HEK293T (cell line): ENCODE measurements around the gene PDZD7.

Experiments used
- BHLHE40 ChIP-seq: fragments of 450-650 bp; IDR thresholded peaks from 2 replicates; pipeline ENCODE4 v1.6.1; 2016; ENCODE audit warnings: mild to moderate bottlenecking, moderate library complexity, borderline replicate concordance
- ELF4 ChIP-seq: fragments of 450-650 bp; IDR thresholded peaks from 2 replicates; pipeline ENCODE4 v1.6.1; 2017; ENCODE audit warnings: antibody characterized with exemption
- FOXA1 ChIP-seq: fragments of 450-650 bp; IDR thresholded peaks from 2 replicates; pipeline ENCODE4 v1.6.1; 2016; ENCODE audit warnings: mild to moderate bottlenecking
- FOXK2 ChIP-seq: fragments of 450-650 bp; IDR thresholded peaks from 2 replicates; pipeline ENCODE4 v1.6.1; 2016; ENCODE audit warnings: mild to moderate bottlenecking
- FOXM1 ChIP-seq: fragments of 450-650 bp; IDR thresholded peaks from 2 replicates; pipeline ENCODE4 v1.6.1; 2017; ENCODE audit warnings: mild to moderate bottlenecking, borderline replicate concordance
- HDGF ChIP-seq: fragments of 450-650 bp; IDR thresholded peaks from 2 replicates; pipeline ENCODE4 v1.6.1; 2017; ENCODE audit warnings: antibody characterized with exemption, borderline replicate concordance
- SP1 ChIP-seq: fragments of 450-650 bp; IDR thresholded peaks from 2 replicates; pipeline ENCODE4 v1.6.1; 2017
- SUZ12 ChIP-seq: fragments of 450-650 bp; IDR thresholded peaks from 2 replicates; pipeline ENCODE4 v1.6.1; 2016; ENCODE audit warnings: mild to moderate bottlenecking
- TARDBP ChIP-seq: fragments of 450-650 bp; IDR thresholded peaks from 2 replicates; pipeline ENCODE4 v1.6.1; 2016
- ZNF384 ChIP-seq: fragments of 450-650 bp; IDR thresholded peaks from 2 replicates; pipeline ENCODE4 v1.6.1; 2016

GRCh38 chr10:101031128-101031795 is at the start of gene PDZD7, which contains the start of gene SFXN3:
- TF ChIP-seq SP1 (no peak), ELF4 (no peak), BHLHE40 (no peak), TARDBP (no peak), FOXM1 (no peak), ZNF384 (no peak), FOXK2 (no peak), HDGF (no peak), FOXA1 (no peak), SUZ12 (no peak)
